ENCODE data around the gene KANSL1L.
"Not testable (repeated sequence)": the region's sequence is repeated elsewhere in the genome, so short reads cannot be mapped to it uniquely, and the experiment has no call there.

The KANSL1L gene

GRCh38 chr2:210171309-210172218 lies at the start of gene KANSL1L:
Gene KANSL1L, minus strand, starts transcription at chr2:210171409. Its CDS starts 16,827 bp downstream, at chr2:210154582.
- DNase-seq (ENCODE audit: low read depth in 3 of 3, low spot score in 1 of 3), result peak; percentile 90 to 97 (median 93)

- no peak for DNase-seq (ENCODE audit: low read depth in 3 of 3, low spot score in 1 of 3)
These were observed 43.9 kb upstream of the KANSL1L start for GRCh38 chr2:210215120-210215519.

GRCh38 chr2:210210185-210210584 lies 39.0 kb upstream of the KANSL1L start:
- DNase-seq (ENCODE audit: low read depth in 3 of 3, low spot score in 1 of 3), result no peak

- no peak for DNase-seq (ENCODE audit: low read depth in 3 of 3, low spot score in 1 of 3)
These were observed 36.7 kb upstream of the KANSL1L start for GRCh38 chr2:210207929-210208328.

GRCh38 chr2:210203558-210203957 lies 32.3 kb upstream of the KANSL1L start:
- DNase-seq (ENCODE audit: low read depth in 3 of 3, low spot score in 1 of 3), result no peak

- DNase-seq (ENCODE audit: low read depth in 3 of 3, low spot score in 1 of 3), result no peak
These were observed 31.9 kb upstream of the KANSL1L start for GRCh38 chr2:210203147-210203546.

- no peak for DNase-seq (ENCODE audit: low read depth in 3 of 3, low spot score in 1 of 3)
These were observed 28.6 kb upstream of the KANSL1L start for GRCh38 chr2:210199854-210200253.

- DNase-seq (ENCODE audit: low read depth in 3 of 3, low spot score in 1 of 3), result no peak
These were observed 28.1 kb upstream of the KANSL1L start for GRCh38 chr2:210199186-210199765.

GRCh38 chr2:210198326-210198725 lies 27.1 kb upstream of the KANSL1L start:
- no peak for DNase-seq (ENCODE audit: low read depth in 3 of 3, low spot score in 1 of 3)

- no peak for DNase-seq (ENCODE audit: low read depth in 3 of 3, low spot score in 1 of 3)
These were observed 26.5 kb upstream of the KANSL1L start for GRCh38 chr2:210197720-210198119.

- no peak for DNase-seq (ENCODE audit: low read depth in 3 of 3, low spot score in 1 of 3)
These were observed 24.1 kb upstream of the KANSL1L start for GRCh38 chr2:210195101-210195852.

GRCh38 chr2:210190345-210190744 lies 19.1 kb upstream of the KANSL1L start:
- DNase-seq (ENCODE audit: low read depth in 3 of 3, low spot score in 1 of 3), result no peak

- no peak for DNase-seq (ENCODE audit: low read depth in 3 of 3, low spot score in 1 of 3)
These were observed 18.4 kb upstream of the KANSL1L start for GRCh38 chr2:210189452-210190138.

GRCh38 chr2:210188755-210189154 lies 17.5 kb upstream of the KANSL1L start:
- no peak for DNase-seq (ENCODE audit: low read depth in 3 of 3, low spot score in 1 of 3)

- DNase-seq (ENCODE audit: low read depth in 3 of 3, low spot score in 1 of 3), result no peak
These were observed 17.0 kb upstream of the KANSL1L start for GRCh38 chr2:210188190-210188589.

GRCh38 chr2:210183936-210184335 lies 12.7 kb upstream of the KANSL1L start:
- not testable (repeated sequence) for DNase-seq (ENCODE audit: low read depth in 3 of 3, low spot score in 1 of 3)

GRCh38 chr2:210181606-210182088 lies 10.4 kb upstream of the KANSL1L start:
- not testable (repeated sequence) for DNase-seq (ENCODE audit: low read depth in 3 of 3, low spot score in 1 of 3)

- not testable (repeated sequence) for DNase-seq (ENCODE audit: low read depth in 3 of 3, low spot score in 1 of 3)
These were observed 9.9 kb upstream of the KANSL1L start for GRCh38 chr2:210181033-210181605.

- DNase-seq (ENCODE audit: low read depth in 3 of 3, low spot score in 1 of 3), result no peak
These were observed 9.3 kb upstream of the KANSL1L start for GRCh38 chr2:210180477-210180876.

- no peak for DNase-seq (ENCODE audit: low read depth in 3 of 3, low spot score in 1 of 3)
These were observed 8.3 kb upstream of the KANSL1L start for GRCh38 chr2:210179351-210179990.

All from stimulated activated CD4-positive, alpha-beta T cell treated with anti-CD3 and anti-CD28 coated beads, TNF-alpha, amount 100 ng/mL, for 1 hour (primary cell).